ENCODE results near the gene STRBP.
A peak's percentile ranks its signal among the peaks of the same experiment; 100 is the strongest.

Gene STRBP

GRCh38 chr9:123268465-123269259 lies at the start of gene STRBP:
Gene STRBP, minus strand, starts transcription at chr9:123268586. Its CDS starts 84,452 bp downstream, at chr9:123184134.
- peak within 1 kb of the TSS; percentile 93 for H3K27ac ChIP-seq
- TF ChIP-seq CTCF (conservative IDR thresholded peaks at IDR 0.05) = peak; percentile 34; the same call in 1 of the 2 replicates

GRCh38 chr9:123316053-123316718 lies 47.8 kb upstream of the STRBP start:
- TF ChIP-seq CTCF (conservative IDR thresholded peaks at IDR 0.05) = no peak
- no peak overlapping the region for H3K27ac ChIP-seq

GRCh38 chr9:123315635-123316034 lies 47.2 kb upstream of the STRBP start:
- no peak overlapping the region for H3K27ac ChIP-seq
- TF ChIP-seq CTCF (conservative IDR thresholded peaks at IDR 0.05) = no peak

- no peak overlapping the region for H3K27ac ChIP-seq
- TF ChIP-seq CTCF (conservative IDR thresholded peaks at IDR 0.05) = no peak
These were observed 46.2 kb upstream of the STRBP start for GRCh38 chr9:123314617-123315016.

- H3K27ac ChIP-seq = peak overlapping the region; percentile 61
- TF ChIP-seq CTCF (conservative IDR thresholded peaks at IDR 0.05) = no peak
These were observed 44.0 kb upstream of the STRBP start for GRCh38 chr9:123312306-123312877.

- peak overlapping the region; percentile 61 for H3K27ac ChIP-seq
- no peak for TF ChIP-seq CTCF (conservative IDR thresholded peaks at IDR 0.05)
These were observed 42.9 kb upstream of the STRBP start for GRCh38 chr9:123311250-123311752.

Measured in VCaP (cell line).